NCI-H1105 (cell line): ENCODE data around the gene NRXN2.
"Not testable (repeated sequence)": the region's sequence is repeated elsewhere in the genome, so short reads cannot be mapped to it uniquely, and the experiment has no call there.

Experiments
- DNase-seq: peaks from one replicate; lab custom pipeline; 2025; lab: John Stamatoyannopoulos, UW

NRXN2 gene

GRCh38 chr11:64721359-64721699 is 1.7 kb downstream of the NRXN2 start:
- no peak for DNase-seq

GRCh38 chr11:64720640-64721358 is 2.2 kb downstream of the NRXN2 start:
- no peak for DNase-seq

- no peak for DNase-seq
These were observed 2.8 kb downstream of the NRXN2 start for GRCh38 chr11:64720167-64720566.

- DNase-seq, result no peak
These were observed 3.6 kb downstream of the NRXN2 start for GRCh38 chr11:64719406-64719805.

- no peak for DNase-seq
These were observed 4.2 kb downstream of the NRXN2 start for GRCh38 chr11:64718780-64719124.

GRCh38 chr11:64718084-64718779 is 4.8 kb downstream of the NRXN2 start:
- no peak for DNase-seq

GRCh38 chr11:64717268-64717578 is 5.8 kb downstream of the NRXN2 start:
- DNase-seq, result no peak

- no peak for DNase-seq
These were observed 6.3 kb downstream of the NRXN2 start for GRCh38 chr11:64716473-64717267.

- no peak for DNase-seq
These were observed 7.1 kb downstream of the NRXN2 start for GRCh38 chr11:64715756-64716472.

GRCh38 chr11:64715110-64715509 is 7.9 kb downstream of the NRXN2 start:
- DNase-seq, result no peak

GRCh38 chr11:64714666-64715065 is 8.3 kb downstream of the NRXN2 start:
- no peak for DNase-seq

- DNase-seq, result no peak
These were observed 9.1 kb downstream of the NRXN2 start for GRCh38 chr11:64713781-64714363.

GRCh38 chr11:64713016-64713707 is 9.8 kb downstream of the NRXN2 start:
- peak; percentile 56 for DNase-seq

- DNase-seq, result no peak
These were observed 10.5 kb downstream of the NRXN2 start for GRCh38 chr11:64712430-64713015.

- DNase-seq, result no peak
These were observed 11.0 kb downstream of the NRXN2 start for GRCh38 chr11:64711956-64712362.

- no peak for DNase-seq
These were observed 11.7 kb downstream of the NRXN2 start for GRCh38 chr11:64711138-64711955.

GRCh38 chr11:64710418-64711137 is 12.4 kb downstream of the NRXN2 start:
- DNase-seq, result no peak

GRCh38 chr11:64705501-64705900 is 17.5 kb downstream of the NRXN2 start:
- no peak for DNase-seq

GRCh38 chr11:64703048-64703447 is 19.9 kb downstream of the NRXN2 start:
- DNase-seq, result no peak

- not testable (repeated sequence) for DNase-seq
These were observed 21.0 kb downstream of the NRXN2 start for GRCh38 chr11:64701956-64702355.
